Nephron (organoid): ENCODE measurements around the gene MAGI2.

ENCODE experiments used
- H3K27ac Mint-ChIP-seq, 3 experiments: 2 replicates each; pipeline ENCODE4 v1.8.0; 2020; ENCODE audit warnings: mixed read lengths in 3 of 3, mild to moderate bottlenecking in 2 of 3, moderate library complexity in 1 of 3
- H3K27me3 Mint-ChIP-seq: 2 replicates; pipeline ENCODE4 v1.8.0; 2021; ENCODE audit warnings: low read depth, mild to moderate bottlenecking, moderate library complexity, mixed read lengths
- H3K36me3 Mint-ChIP-seq: 2 replicates; pipeline ENCODE4 v1.8.0; 2020; ENCODE audit warnings: low read depth, mixed read lengths
- H3K4me1 Mint-ChIP-seq: 2 replicates; pipeline ENCODE4 v1.8.0; 2020; ENCODE audit warnings: mixed read lengths
- H3K4me3 Mint-ChIP-seq, 3 experiments: 2 replicates each; pipeline ENCODE4 v1.8.0; 2020; ENCODE audit warnings: mild to moderate bottlenecking in 3 of 3, mixed read lengths in 3 of 3, moderate library complexity in 2 of 3
- H3K9me3 Mint-ChIP-seq: 2 replicates; pipeline ENCODE4 v1.8.0; 2020; ENCODE audit warnings: mixed read lengths
- CTCF ChIP-seq, 3 experiments: fragments of 200-600 bp; sonication (generic); IDR thresholded peaks; one replicate each; pipeline ENCODE4 v1.5.0; 2021; ENCODE audit warnings: antibody characterized with exemption in 3 of 3; ENCODE audit not compliant: unreplicated experiment in 3 of 3

MAGI2 gene

GRCh38 chr7:79093421-79093820 lies 360.0 kb downstream of the MAGI2 start:
- peaks cover 8% of the 10 kb centered on the region for H3K36me3 Mint-ChIP-seq

GRCh38 chr7:79091661-79092060 lies 361.8 kb downstream of the MAGI2 start:
- no peak for TF ChIP-seq CTCF (IDR thresholded peaks at IDR 0.05; ENCODE audit: unreplicated experiment in 3 of 3)
- H3K36me3 Mint-ChIP-seq = peaks cover 16% of the 10 kb centered on the region
- no peaks in the 10 kb centered on the region for H3K4me1 Mint-ChIP-seq
- no peak overlapping the region for H3K27ac Mint-ChIP-seq
- peaks cover 25% of the 10 kb centered on the region for H3K9me3 Mint-ChIP-seq
- H3K27me3 Mint-ChIP-seq = no peaks in the 10 kb centered on the region
- no peak overlapping the region for H3K4me3 Mint-ChIP-seq

More at GRCh38 chr7:79093421-79093820, 360.0 kb downstream of the MAGI2 start:
- Mint-ChIP-seq H3K27me3 (no peaks in the 10 kb centered on the region), H3K4me3 (no peak overlapping the region), H3K4me1 (peaks cover 4% of the 10 kb centered on the region), H3K27ac (no peak overlapping the region), H3K9me3 (peaks cover 18% of the 10 kb centered on the region)
- TF ChIP-seq CTCF (IDR thresholded peaks at IDR 0.05; ENCODE audit: unreplicated experiment in 3 of 3) = no peak

GRCh38 chr7:79091011-79091410 lies 362.5 kb downstream of the MAGI2 start:
- Mint-ChIP-seq H3K4me3 (no peak overlapping the region), H3K36me3 (peaks cover 16% of the 10 kb centered on the region), H3K27me3 (no peaks in the 10 kb centered on the region), H3K4me1 (no peaks in the 10 kb centered on the region), H3K27ac (no peak overlapping the region), H3K9me3 (peaks cover 21% of the 10 kb centered on the region)
- no peak for TF ChIP-seq CTCF (IDR thresholded peaks at IDR 0.05; ENCODE audit: unreplicated experiment in 3 of 3)

- Mint-ChIP-seq H3K4me1 (no peaks in the 10 kb centered on the region), H3K4me3 (no peak overlapping the region), H3K36me3 (peaks cover 18% of the 10 kb centered on the region), H3K27ac (no peak overlapping the region), H3K9me3 (peaks cover 22% of the 10 kb centered on the region), H3K27me3 (no peaks in the 10 kb centered on the region)
- no peak for TF ChIP-seq CTCF (IDR thresholded peaks at IDR 0.05; ENCODE audit: unreplicated experiment in 3 of 3)
Measured at GRCh38 chr7:79090543-79090942, 362.9 kb downstream of the MAGI2 start.

GRCh38 chr7:79084423-79084822 lies 369.0 kb downstream of the MAGI2 start:
- no peak for TF ChIP-seq CTCF (IDR thresholded peaks at IDR 0.05; ENCODE audit: unreplicated experiment in 3 of 3)
- peaks cover 18% of the 10 kb centered on the region for H3K9me3 Mint-ChIP-seq
- H3K4me3 Mint-ChIP-seq = no peak overlapping the region
- H3K36me3 Mint-ChIP-seq = peaks cover 19% of the 10 kb centered on the region
- no peaks in the 10 kb centered on the region for H3K27me3 Mint-ChIP-seq
- no peaks in the 10 kb centered on the region for H3K4me1 Mint-ChIP-seq
- no peak overlapping the region for H3K27ac Mint-ChIP-seq

- Mint-ChIP-seq H3K4me3 (no peak overlapping the region), H3K27me3 (no peaks in the 10 kb centered on the region), H3K9me3 (no peaks in the 10 kb centered on the region), H3K4me1 (peaks cover 5% of the 10 kb centered on the region), H3K27ac (no peak overlapping the region), H3K36me3 (no peaks in the 10 kb centered on the region)
- TF ChIP-seq CTCF (IDR thresholded peaks at IDR 0.05; ENCODE audit: unreplicated experiment in 3 of 3) = no peak
Measured at GRCh38 chr7:79079919-79080554, 373.4 kb downstream of the MAGI2 start.
